GM10266 (cell line): ENCODE measurements around the gene KLK11.

Source experiments
- DNase-seq: peaks from one replicate; pipeline ENCODE4 v3.0.0; 2012; ENCODE audit errors: extremely low spot score
- TF ChIP-seq, protein P1 (sequence below): IDR thresholded peaks from 2 replicates; pipeline ENCODE4 v1.5.1; 2012; ENCODE audit warnings: mild to moderate bottlenecking, low read depth; ENCODE audit not compliant: control insufficient read depth, insufficient read depth; ENCODE audit errors: missing control alignments

Gene KLK11

GRCh38 chr19:50981587-50982146, 44.7 kb downstream of the KLK11 start:
- no peak for DNase-seq
- TF ChIP-seq, protein P1, sequence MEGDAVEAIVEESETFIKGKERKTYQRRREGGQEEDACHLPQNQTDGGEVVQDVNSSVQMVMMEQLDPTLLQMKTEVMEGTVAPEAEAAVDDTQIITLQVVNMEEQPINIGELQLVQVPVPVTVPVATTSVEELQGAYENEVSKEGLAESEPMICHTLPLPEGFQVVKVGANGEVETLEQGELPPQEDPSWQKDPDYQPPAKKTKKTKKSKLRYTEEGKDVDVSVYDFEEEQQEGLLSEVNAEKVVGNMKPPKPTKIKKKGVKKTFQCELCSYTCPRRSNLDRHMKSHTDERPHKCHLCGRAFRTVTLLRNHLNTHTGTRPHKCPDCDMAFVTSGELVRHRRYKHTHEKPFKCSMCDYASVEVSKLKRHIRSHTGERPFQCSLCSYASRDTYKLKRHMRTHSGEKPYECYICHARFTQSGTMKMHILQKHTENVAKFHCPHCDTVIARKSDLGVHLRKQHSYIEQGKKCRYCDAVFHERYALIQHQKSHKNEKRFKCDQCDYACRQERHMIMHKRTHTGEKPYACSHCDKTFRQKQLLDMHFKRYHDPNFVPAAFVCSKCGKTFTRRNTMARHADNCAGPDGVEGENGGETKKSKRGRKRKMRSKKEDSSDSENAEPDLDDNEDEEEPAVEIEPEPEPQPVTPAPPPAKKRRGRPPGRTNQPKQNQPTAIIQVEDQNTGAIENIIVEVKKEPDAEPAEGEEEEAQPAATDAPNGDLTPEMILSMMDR = no peak

- TF ChIP-seq, protein P1 = no peak
Observed at GRCh38 chr19:50980208-50980607, 46.2 kb downstream of the KLK11 start.

DNA sequence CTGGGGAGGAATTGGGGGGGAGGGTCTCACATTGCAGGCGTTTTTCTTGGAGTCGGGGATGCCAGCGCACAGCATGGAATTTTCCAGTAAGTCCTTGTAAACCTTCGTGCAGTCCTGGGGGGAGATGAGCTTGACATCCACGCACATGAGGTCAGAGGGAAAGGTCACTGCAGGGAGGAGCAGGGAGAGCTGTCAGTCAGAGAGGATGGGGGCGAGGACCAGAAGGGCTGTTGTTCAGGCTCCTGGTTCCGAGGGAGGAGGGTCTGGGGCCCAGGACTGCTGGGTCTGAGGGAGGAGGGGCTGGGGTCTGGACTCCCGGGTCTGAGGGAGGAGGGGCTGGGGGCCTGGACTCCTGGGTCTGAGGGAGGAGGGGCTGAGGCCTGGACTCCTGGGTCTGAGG, 46.7 kb downstream of the KLK11 start:
- DNase-seq = no peak
- TF ChIP-seq, protein P1 = no peak

More at GRCh38 chr19:50980208-50980607, 46.2 kb downstream of the KLK11 start:
- no peak for DNase-seq

DNA sequence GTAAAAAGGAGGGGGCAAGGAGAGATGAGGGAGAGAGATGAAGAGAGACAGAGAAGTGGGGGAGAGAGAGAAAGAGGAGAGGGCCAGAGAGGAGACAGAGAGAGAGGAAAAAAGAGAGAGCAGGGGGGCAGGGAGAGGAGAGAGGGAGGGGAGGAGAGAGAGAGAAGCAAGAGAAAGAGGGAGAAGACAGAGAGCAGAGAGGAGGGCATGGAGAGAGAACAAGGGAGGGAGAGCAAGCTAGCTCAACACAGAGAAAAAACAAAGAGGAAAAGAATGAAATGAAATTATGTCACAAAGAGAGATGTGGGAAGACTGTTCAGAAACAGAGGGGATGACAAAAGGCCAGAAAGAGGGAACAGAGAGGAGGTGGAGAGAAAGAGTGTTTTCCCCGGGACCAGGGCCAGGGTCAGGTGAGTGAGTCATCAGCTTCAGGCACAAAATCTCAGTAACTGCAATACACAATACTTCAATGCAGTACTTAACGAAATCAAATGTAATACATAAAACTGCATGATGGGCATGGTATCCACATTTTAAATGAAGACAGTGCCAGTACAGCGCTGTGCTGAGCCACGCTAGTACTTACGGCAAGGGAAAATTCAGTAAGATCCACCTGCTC, 47.5 kb downstream of the KLK11 start:
- TF ChIP-seq, protein P1 = no peak
- no peak for DNase-seq

GRCh38 chr19:50977626-50978025, 48.8 kb downstream of the KLK11 start:
- TF ChIP-seq, protein P1 = no peak
- no peak for DNase-seq

DNA sequence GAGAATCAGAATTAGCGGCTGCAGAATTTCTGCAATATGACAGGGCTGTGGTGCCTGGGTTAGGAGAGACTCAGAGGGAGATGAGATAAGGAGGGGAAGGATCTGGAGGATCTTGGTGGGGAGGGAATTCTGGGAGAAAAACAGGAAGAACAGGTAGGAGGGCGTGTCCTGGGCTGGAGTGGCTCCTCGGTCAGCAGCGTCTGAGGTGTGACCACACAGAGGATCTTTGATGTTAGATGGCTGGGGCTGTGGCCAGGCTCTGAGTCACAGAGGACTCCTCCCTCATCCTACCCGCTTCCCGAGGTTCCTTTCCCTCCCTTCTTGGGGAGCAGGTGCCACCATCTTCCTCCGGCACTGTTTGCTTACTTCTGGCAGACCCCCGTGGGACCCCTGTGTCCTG, 50.6 kb downstream of the KLK11 start:
- no peak for DNase-seq

GRCh38 chr19:50974702-50975556, 51.5 kb downstream of the KLK11 start:
- TF ChIP-seq, protein P1 = no peak
- no peak for DNase-seq

More for the DNA sequence above, 50.6 kb downstream of the KLK11 start:
- TF ChIP-seq, protein P1 = no peak
